HepG2 (cell line): ENCODE measurements around the gene SCAF8. TPM values are rescaled to one million over a fixed set of nuclear protein-coding genes. Genes with fewer than 3 reads are reported as not detected.

Experiments
- ATAC-seq: fragments of 200-7000 bp; cut with Tn5 transposase; 3 replicates; pipeline ENCODE4 v1.9.1; 2020; ENCODE audit warnings: mild to moderate bottlenecking, moderate library complexity
- BruUV-seq: library from RNA; stranded (reverse); fragments of 400-500 nt; replicated peaks from 2 replicates; lab custom pipeline; 2021; lab: Mats Ljungman, UMichigan
- CTCF ChIA-PET: fragments of 300-600 bp; formaldehyde crosslinking; extraction: SDS; loops from one replicate; lab custom pipeline; 2021; ENCODE audit warnings: low total read pairs, inconsistent platforms, low intra/inter-chr PET ratio; lab: Yijun Ruan, JAX
- POLR2A ChIA-PET: fragments of 350-600 bp; sonication (Branson Sonifier 250); formaldehyde crosslinking; loops from one replicate; lab custom pipeline; 2020; ENCODE audit warnings: antibody characterized with exemption, inconsistent platforms; lab: Yijun Ruan, JAX
- DNase-seq: peaks from one replicate; pipeline ENCODE4 v3.0.0-alpha.2; 2015; ENCODE audit warnings: low spot score
- FAIRE-seq: peaks from 3 replicates; lab custom pipeline; 2011; peaks lifted over from hg19 to GRCh38; lab: Jason Lieb, UNC
- H2AFZ ChIP-seq: one replicate; pipeline ENCODE4 v1.6.1; 2011; ENCODE audit warnings: low read length, inconsistent platforms
- H3K27ac ChIP-seq: fragments of 300-600 bp; 3 replicates; pipeline ENCODE4 v1.8.0; 2011; ENCODE audit warnings: mixed run types, mild to moderate bottlenecking, mixed read lengths, low read length, inconsistent platforms; ENCODE audit not compliant: insufficient read depth; ENCODE audit errors: extremely low read length
- H3K27me3 ChIP-seq, 2 experiments: fragments of 200-600 bp in 1 of 2; 2 replicates in 1 of 2; 3 replicates in 1 of 2; pipeline versions ENCODE4 v1.6.0 to v1.8.0; 2011; ENCODE audit warnings: low read length in 2 of 2, mild to moderate bottlenecking in 2 of 2, moderate library complexity in 2 of 2, inconsistent platforms in 1 of 2; ENCODE audit not compliant: insufficient read depth in 2 of 2, control insufficient read depth in 1 of 2
- H3K36me3 ChIP-seq, 2 experiments: fragments of 200-600 bp in 1 of 2; replicated peaks in 1 of 2; 2 replicates in 1 of 2; 3 replicates in 1 of 2; pipeline versions ENCODE4 v1.5.1 to v1.8.0; 2011; ENCODE audit warnings: low read length in 2 of 2, inconsistent platforms in 1 of 2; ENCODE audit not compliant: insufficient read depth in 2 of 2, control insufficient read depth in 1 of 2
- H3K4me1 ChIP-seq: 2 replicates; pipeline ENCODE4 v1.5.1; 2012; ENCODE audit warnings: low read length, inconsistent platforms; ENCODE audit not compliant: insufficient read depth
- H3K4me2 ChIP-seq: 2 replicates; pipeline ENCODE4 v1.6.0; 2011; ENCODE audit warnings: low read depth, low read length, inconsistent platforms
- H3K4me3 ChIP-seq, 3 experiments: fragments of 200-600 bp in 1 of 3; sonication (generic), shearing (Covaris generic) in 1 of 3; replicated peaks in 1 of 3; 2 replicates each; pipeline ENCODE4 v1.5.1; 2011 to 2016; ENCODE audit warnings: low read length in 3 of 3, inconsistent platforms in 2 of 3, low read depth in 2 of 3, mild to moderate bottlenecking in 2 of 3, control low read depth in 1 of 3, mixed read lengths in 1 of 3; ENCODE audit not compliant: insufficient read depth in 1 of 3
- H3K79me2 ChIP-seq: one replicate; pipeline ENCODE4 v1.6.1; 2011; ENCODE audit warnings: low read length, inconsistent platforms; ENCODE audit not compliant: insufficient read depth
- H3K9ac ChIP-seq: 2 replicates; pipeline ENCODE4 v1.6.0; 2011; ENCODE audit warnings: mild to moderate bottlenecking, low read depth, low read length, inconsistent platforms; ENCODE audit not compliant: insufficient read depth
- H3K9me3 ChIP-seq: 2 replicates; pipeline ENCODE4 v1.5.1; 2012; ENCODE audit warnings: mild to moderate bottlenecking, low read length
- H4K20me1 ChIP-seq: 2 replicates; pipeline ENCODE4 v1.6.0; 2011; ENCODE audit warnings: inconsistent platforms, mild to moderate bottlenecking, low read length, moderate library complexity; ENCODE audit not compliant: insufficient read depth
- EZH2 ChIP-seq: conservative IDR thresholded peaks from 2 replicates; pipeline ENCODE4 v1.6.1; 2012; ENCODE audit warnings: mild to moderate bottlenecking, low read depth, low read length, moderate library complexity
- MEF2D ChIP-seq: sonication (generic); formaldehyde crosslinking; IDR thresholded peaks from 2 replicates; pipeline ENCODE4 v1.5.1; 2020; ENCODE audit warnings: mild to moderate bottlenecking, missing genetic modification reagents
- MLLT10 ChIP-seq: sonication (generic); formaldehyde crosslinking; IDR thresholded peaks from 2 replicates; pipeline ENCODE4 v1.4.0; 2020; ENCODE audit warnings: missing genetic modification reagents
- NFIC ChIP-seq: IDR thresholded peaks from 2 replicates; pipeline ENCODE4 v1.6.1; 2012; ENCODE audit warnings: mild to moderate bottlenecking, low read length, inconsistent platforms
- ZNF441 ChIP-seq: sonication (generic); formaldehyde crosslinking; IDR thresholded peaks from 2 replicates; pipeline ENCODE4 v1.7.0; 2021; ENCODE audit warnings: missing genetic modification reagents, borderline replicate concordance
- ZSCAN29 ChIP-seq: sonication (generic); formaldehyde crosslinking; conservative IDR thresholded peaks from 2 replicates; pipeline ENCODE4 v1.4.0; 2020; ENCODE audit warnings: mild to moderate bottlenecking, missing genetic modification reagents
- WGBS: methylation state at CpG from one replicate; pipeline ENCODE4 v1.1.6; 2017; ENCODE audit warnings: low lambda C conversion rate; 5-methylcytosine and 5-hydroxymethylcytosine counted together
- in situ Hi-C: cut with HindIII; loops from 2 replicates; pipeline ENCODE4 v1.10.0; 2017; ENCODE audit warnings: low pct_unique_long_range_greater_than_20kb; ENCODE audit not compliant: extremely low pct_ligation_motif_present
- intact Hi-C: fragments of 100-400 bp; cut with micrococcal nuclease; formaldehyde crosslinking; loops from one replicate; pipeline ENCODE4 v1.10.0; 2022; ENCODE audit not compliant: unreplicated experiment
- polyA plus RNA-seq, 8 experiments: library from polyadenylated mRNA; depleted of rRNA in 3 of 8; stranded (reverse) in 7 of 8; unstranded in 1 of 8; fragments of >200 nt; fragmentation: Illumina TruSeq in 4 of 8; extraction: Trizol in 4 of 8; gene quantifications; 2 replicates each; pipeline versions ENCODE4 v1.2.1 to v1.2.3, GENCODE V29; 2011 to 2016; ENCODE audit warnings: low read depth in 4 of 8, missing spikeins in 1 of 8, mixed read lengths in 1 of 8; ENCODE audit not compliant: insufficient read depth in 1 of 8
- total RNA-seq, 5 experiments: library from RNA; depleted of rRNA; stranded (reverse); fragments of >200 nt; fragmentation: Illumina TruSeq; extraction: Trizol; gene quantifications; 2 replicates each; pipeline ENCODE4 v1.2.3, GENCODE V29; 2016; ENCODE audit warnings: low read depth in 1 of 5
- TF ChIP-seq, protein P1 (sequence below): sonication (generic); formaldehyde crosslinking; IDR thresholded peaks from 2 replicates; pipeline ENCODE4 v1.5.0; 2020; ENCODE audit warnings: missing genetic modification reagents
- TF ChIP-seq, protein P2 (sequence below): sonication (generic); formaldehyde crosslinking; IDR thresholded peaks from 2 replicates; pipeline ENCODE4 v1.4.0; 2020; ENCODE audit warnings: missing genetic modification reagents, borderline replicate concordance
- TF ChIP-seq, protein P3 (sequence below): IDR thresholded peaks from 2 replicates; pipeline ENCODE4 v1.6.1; 2016; ENCODE audit warnings: mild to moderate bottlenecking

The SCAF8 gene
- total and polyA plus RNA-seq, 2 of the 13 experiments (the other 11 are each of a cell fraction or from before 2014, with no cell fraction given): 15.3 to 40.8 TPM

DNA sequence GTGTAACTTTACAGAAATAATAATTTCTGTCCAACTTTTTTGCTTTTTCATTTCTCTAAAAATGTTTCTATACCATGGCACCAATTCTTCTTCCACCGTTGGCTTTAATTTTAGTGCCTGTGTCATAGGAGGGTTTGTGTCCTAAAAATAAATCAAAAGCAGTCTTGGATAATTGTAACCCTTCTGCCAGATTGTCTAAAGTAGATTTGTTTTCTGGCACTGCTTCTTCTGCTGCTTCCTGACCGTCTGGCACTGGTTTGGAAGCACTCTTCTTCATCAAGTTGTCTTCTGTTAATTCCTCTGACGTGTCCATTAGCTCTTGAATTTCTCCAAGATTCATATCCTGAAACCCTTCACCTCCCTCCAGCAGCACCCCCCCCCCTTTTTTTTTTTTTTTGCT is 33.1 kb downstream of the SCAF8 start:
- POLR2A ChIA-PET: no interaction called here
- no peak for FAIRE-seq
- no peak for ATAC-seq
- Histone ChIP-seq H3K27me3 (no peaks in the 10 kb centered on the region), H3K4me1 (0 out of 2 replicates have a peak, but pooled peaks cover 5% of the 10 kb centered on the region), H3K4me2 (no peak overlapping the region), H3K36me3 (peaks cover 2 to 6% of the 10 kb centered on the region in 2 experiments; a peak in 3 of 5 replicates), H3K9ac (no peak overlapping the region), H3K9me3 (no peaks in the 10 kb centered on the region), H2AFZ (no peak overlapping the region), H3K27ac (no peak overlapping the region), H4K20me1 (peaks cover 77% of the 10 kb centered on the region), H3K79me2 (peaks cover 100% of the 10 kb centered on the region), H3K4me3 (no peak overlapping the region)
- no TSS peak for BruUV-seq
- CTCF ChIA-PET: no interaction called here
- intact Hi-C loops (no loop called here), in situ Hi-C loops (no loop called here)
- no peak for DNase-seq
- TF ChIP-seq ZSCAN29 (CRISPR knock-in tag) (no peak), ZNF441 (CRISPR knock-in tag) (no peak), NFIC (no peak)
- TF ChIP-seq, protein P1, sequence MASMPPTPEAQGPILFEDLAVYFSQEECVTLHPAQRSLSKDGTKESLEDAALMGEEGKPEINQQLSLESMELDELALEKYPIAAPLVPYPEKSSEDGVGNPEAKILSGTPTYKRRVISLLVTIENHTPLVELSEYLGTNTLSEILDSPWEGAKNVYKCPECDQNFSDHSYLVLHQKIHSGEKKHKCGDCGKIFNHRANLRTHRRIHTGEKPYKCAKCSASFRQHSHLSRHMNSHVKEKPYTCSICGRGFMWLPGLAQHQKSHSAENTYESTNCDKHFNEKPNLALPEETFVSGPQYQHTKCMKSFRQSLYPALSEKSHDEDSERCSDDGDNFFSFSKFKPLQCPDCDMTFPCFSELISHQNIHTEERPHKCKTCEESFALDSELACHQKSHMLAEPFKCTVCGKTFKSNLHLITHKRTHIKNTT: no peak
- 95% methylated on average over 3 of the region's 3 CpGs for WGBS

DNA sequence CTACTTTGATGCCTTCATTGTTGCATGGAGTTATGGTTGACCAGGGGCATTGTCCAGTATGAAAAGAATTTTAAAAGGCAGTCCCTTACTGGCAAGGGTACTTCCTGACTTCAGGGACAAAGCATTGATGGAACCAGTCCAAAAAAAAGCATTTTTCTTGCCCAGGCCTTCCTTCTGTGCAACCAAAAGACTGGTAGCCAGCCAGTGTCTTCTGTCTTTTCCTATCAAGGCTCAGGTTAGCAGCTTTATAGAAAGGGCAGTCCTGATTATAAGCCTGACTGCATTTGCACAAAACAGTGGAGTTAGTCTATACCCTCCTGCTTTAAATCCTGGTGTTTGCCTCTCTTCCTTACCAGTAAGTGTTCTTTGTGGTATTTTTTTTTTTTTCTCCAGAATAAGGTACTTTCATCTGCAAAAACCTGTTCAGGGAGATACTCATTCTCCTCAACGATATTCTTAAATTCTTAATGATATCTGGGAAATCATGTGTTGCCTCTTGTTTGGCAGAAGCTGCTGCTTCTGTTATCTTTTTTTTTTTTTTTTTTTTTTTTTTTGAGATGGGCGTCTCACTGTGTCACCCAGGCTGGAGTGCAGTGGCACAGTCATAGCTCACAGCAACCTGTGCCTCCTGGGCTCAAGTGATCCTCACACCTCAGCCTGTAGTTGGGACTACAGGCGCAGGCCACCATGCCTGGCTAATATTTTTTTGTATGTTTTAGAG is 33.9 kb downstream of the SCAF8 start:
- H3K9ac ChIP-seq: no peak overlapping the region
- H3K9me3 ChIP-seq: no peaks in the 10 kb centered on the region
- H2AFZ ChIP-seq: no peak overlapping the region
- H3K36me3 ChIP-seq: peaks cover 2 to 6% of the 10 kb centered on the region in 2 experiments; a peak in 3 of 5 replicates
- no peak overlapping the region for H3K27ac ChIP-seq
- H3K79me2 ChIP-seq: peaks cover 100% of the 10 kb centered on the region
- no peak overlapping the region for H3K4me3 ChIP-seq
- intact Hi-C loops (no loop called here), in situ Hi-C loops (no loop called here)
- ATAC-seq (no peak), DNase-seq (no peak), FAIRE-seq (no peak)
- H3K4me2 ChIP-seq: no peak overlapping the region
- CTCF ChIA-PET: no interaction called here
- H3K27me3 ChIP-seq: no peaks in the 10 kb centered on the region
- TF ChIP-seq, protein P2, sequence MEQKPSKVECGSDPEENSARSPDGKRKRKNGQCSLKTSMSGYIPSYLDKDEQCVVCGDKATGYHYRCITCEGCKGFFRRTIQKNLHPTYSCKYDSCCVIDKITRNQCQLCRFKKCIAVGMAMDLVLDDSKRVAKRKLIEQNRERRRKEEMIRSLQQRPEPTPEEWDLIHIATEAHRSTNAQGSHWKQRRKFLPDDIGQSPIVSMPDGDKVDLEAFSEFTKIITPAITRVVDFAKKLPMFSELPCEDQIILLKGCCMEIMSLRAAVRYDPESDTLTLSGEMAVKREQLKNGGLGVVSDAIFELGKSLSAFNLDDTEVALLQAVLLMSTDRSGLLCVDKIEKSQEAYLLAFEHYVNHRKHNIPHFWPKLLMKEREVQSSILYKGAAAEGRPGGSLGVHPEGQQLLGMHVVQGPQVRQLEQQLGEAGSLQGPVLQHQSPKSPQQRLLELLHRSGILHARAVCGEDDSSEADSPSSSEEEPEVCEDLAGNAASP (CRISPR knock-in tag): no peak
- TF ChIP-seq MEF2D (CRISPR knock-in tag): no peak
- no peak for TF ChIP-seq EZH2
- TF ChIP-seq MLLT10: no peak
- TF ChIP-seq, protein P3, sequence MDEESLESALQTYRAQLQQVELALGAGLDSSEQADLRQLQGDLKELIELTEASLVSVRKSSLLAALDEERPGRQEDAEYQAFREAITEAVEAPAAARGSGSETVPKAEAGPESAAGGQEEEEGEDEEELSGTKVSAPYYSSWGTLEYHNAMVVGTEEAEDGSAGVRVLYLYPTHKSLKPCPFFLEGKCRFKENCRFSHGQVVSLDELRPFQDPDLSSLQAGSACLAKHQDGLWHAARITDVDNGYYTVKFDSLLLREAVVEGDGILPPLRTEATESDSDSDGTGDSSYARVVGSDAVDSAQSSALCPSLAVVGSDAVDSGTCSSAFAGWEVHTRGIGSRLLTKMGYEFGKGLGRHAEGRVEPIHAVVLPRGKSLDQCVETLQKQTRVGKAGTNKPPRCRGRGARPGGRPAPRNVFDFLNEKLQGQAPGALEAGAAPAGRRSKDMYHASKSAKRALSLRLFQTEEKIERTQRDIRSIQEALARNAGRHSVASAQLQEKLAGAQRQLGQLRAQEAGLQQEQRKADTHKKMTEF (CRISPR knock-in tag): no peak
- WGBS: 92% methylated on average over 3 of the region's 3 CpGs
- H3K4me1 ChIP-seq: 0 out of 2 replicates have a peak, but pooled peaks cover 5% of the 10 kb centered on the region
- POLR2A ChIA-PET: interaction anchor here (0.8 kb wide), 1 partner anchor 33 kb away, joined by 3 read pairs; no protein-coding TSS in a partner anchor
- no TSS peak for BruUV-seq
- H4K20me1 ChIP-seq: peaks cover 82% of the 10 kb centered on the region
